IMR-90 (cell line): ENCODE results near the gene CCDC148. TPM values are rescaled to one million over a fixed set of nuclear protein-coding genes. Genes with fewer than 3 reads are reported as not detected.

ENCODE experiments used
- ATAC-seq: fragments of 200-7000 bp; cut with Tn5 transposase; 2 replicates; pipeline ENCODE4 v1.9.1; 2020; ENCODE audit warnings: low read depth, mild to moderate bottlenecking, moderate library complexity
- BruUV-seq: library from RNA; stranded (reverse); fragments of 400-500 nt; replicated peaks from 2 replicates; lab custom pipeline; 2021; lab: Mats Ljungman, UMichigan
- CTCF ChIA-PET: fragments of 300-600 bp; formaldehyde crosslinking; extraction: SDS; loops from one replicate; lab custom pipeline; 2021; ENCODE audit warnings: antibody characterized with exemption; lab: Yijun Ruan, JAX
- POLR2A ChIA-PET: fragments of 300-600 bp; sonication (Branson Sonifier 250); formaldehyde crosslinking; loops from one replicate; lab custom pipeline; 2022; ENCODE audit warnings: antibody characterized with exemption; ENCODE audit not compliant: unreplicated experiment; lab: Charles Lee
- DNase-seq: peaks from one replicate; pipeline ENCODE4 v3.0.0; 2013
- H2AFZ ChIP-seq: replicated peaks from 2 replicates; pipeline ENCODE3; 2013; ENCODE audit warnings: low read length, mild to moderate bottlenecking; ENCODE audit not compliant: poor library complexity
- H2AK5ac ChIP-seq: 2 replicates; pipeline ENCODE4 v1.6.1; 2013; ENCODE audit warnings: low read depth, low read length, inconsistent platforms
- H2AK9ac ChIP-seq: replicated peaks from 2 replicates; pipeline ENCODE3; 2013; ENCODE audit warnings: mild to moderate bottlenecking, low read depth, low read length, moderate library complexity; ENCODE audit not compliant: poor library complexity
- H2BK120ac ChIP-seq: 2 replicates; pipeline ENCODE4 v1.6.1; 2013; ENCODE audit warnings: low read depth, low read length, inconsistent platforms
- H2BK15ac ChIP-seq: 3 replicates; pipeline ENCODE4 v1.6.1; 2013; ENCODE audit warnings: low read depth, low read length, inconsistent platforms
- H2BK20ac ChIP-seq: 2 replicates; pipeline ENCODE4 v1.6.1; 2013; ENCODE audit warnings: low read depth, mild to moderate bottlenecking, inconsistent platforms, low read length, moderate library complexity
- H2BK5ac ChIP-seq: 2 replicates; pipeline ENCODE4 v1.6.1; 2013; ENCODE audit warnings: mild to moderate bottlenecking, low read depth, low read length, inconsistent platforms; ENCODE audit not compliant: poor library complexity, severe bottlenecking
- H3K14ac ChIP-seq: replicated peaks from 2 replicates; pipeline ENCODE4 v1.6.1; 2013; ENCODE audit warnings: low read depth, low read length, inconsistent platforms
- H3K18ac ChIP-seq: 2 replicates; pipeline ENCODE4 v1.6.1; 2013; ENCODE audit warnings: low read depth, low read length, control low read depth
- H3K23ac ChIP-seq: 2 replicates; pipeline ENCODE4 v1.6.1; 2013; ENCODE audit warnings: low read depth, low read length, inconsistent platforms
- H3K27ac ChIP-seq: 2 replicates; pipeline ENCODE4 v1.5.1; 2013; ENCODE audit warnings: mild to moderate bottlenecking, control low read depth, low read length; ENCODE audit not compliant: insufficient read depth
- H3K27me3 ChIP-seq: 2 replicates; pipeline ENCODE4 v1.6.1; 2013; ENCODE audit warnings: low read length; ENCODE audit not compliant: control insufficient read depth, insufficient read depth
- H3K36me3 ChIP-seq: 2 replicates; pipeline ENCODE4 v1.6.1; 2013; ENCODE audit warnings: low read length, mixed read lengths; ENCODE audit not compliant: control insufficient read depth, insufficient read depth
- H3K4ac ChIP-seq: 2 replicates; pipeline ENCODE4 v1.6.1; 2013; ENCODE audit warnings: low read depth, low read length, inconsistent platforms
- H3K4me1 ChIP-seq: 2 replicates; pipeline ENCODE4 v1.6.1; 2013; ENCODE audit warnings: low read length, mixed read lengths; ENCODE audit not compliant: control insufficient read depth, insufficient read depth
- H3K4me2 ChIP-seq: 2 replicates; pipeline ENCODE4 v1.6.1; 2013; ENCODE audit warnings: low read depth, mild to moderate bottlenecking, control low read depth, low read length, moderate library complexity
- H3K4me3 ChIP-seq: 2 replicates; pipeline ENCODE4 v1.5.1; 2013; ENCODE audit warnings: low read depth, mild to moderate bottlenecking, control low read depth, low read length, moderate library complexity; ENCODE audit not compliant: insufficient read depth
- H3K56ac ChIP-seq: 2 replicates; pipeline ENCODE4 v1.6.1; 2013; ENCODE audit warnings: low read length, inconsistent platforms; ENCODE audit not compliant: insufficient read depth; ENCODE audit errors: extremely low read depth
- H3K79me1 ChIP-seq, 2 experiments: 2 replicates each; pipeline ENCODE4 v1.6.1; 2013; ENCODE audit warnings: low read length in 2 of 2, inconsistent platforms in 1 of 2, low read depth in 1 of 2
- H3K9ac ChIP-seq: 2 replicates; pipeline ENCODE4 v1.6.1; 2013; ENCODE audit warnings: low read depth, low read length, control low read depth
- H3K9me1 ChIP-seq: 2 replicates; pipeline ENCODE4 v1.6.1; 2013; ENCODE audit warnings: low read length, inconsistent platforms; ENCODE audit not compliant: insufficient read depth
- H3K9me3 ChIP-seq: 2 replicates; pipeline ENCODE4 v1.6.1; 2013; ENCODE audit warnings: low read length; ENCODE audit not compliant: control insufficient read depth, insufficient read depth
- H4K20me1 ChIP-seq: 2 replicates; pipeline ENCODE4 v1.6.1; 2013; ENCODE audit warnings: low read length, inconsistent platforms; ENCODE audit not compliant: insufficient read depth
- H4K5ac ChIP-seq: 2 replicates; pipeline ENCODE4 v1.6.1; 2013; ENCODE audit warnings: mild to moderate bottlenecking, low read depth, low read length, control low read depth
- H4K8ac ChIP-seq, 2 experiments: 2 replicates each; pipeline ENCODE4 v1.6.1; 2013; ENCODE audit warnings: low read depth in 2 of 2, low read length in 2 of 2, control low read depth in 1 of 2, inconsistent platforms in 1 of 2
- H4K91ac ChIP-seq: 2 replicates; pipeline ENCODE4 v1.6.1; 2013; ENCODE audit warnings: low read depth, low read length, inconsistent platforms; ENCODE audit not compliant: insufficient read depth
- MAZ ChIP-seq: IDR thresholded peaks from 2 replicates; pipeline ENCODE4 v1.6.1; 2012; ENCODE audit warnings: low read depth, mild to moderate bottlenecking, low read length, improper control_type of control experiment, moderate library complexity, borderline replicate concordance
- MXI1 ChIP-seq: IDR thresholded peaks from 2 replicates; pipeline ENCODE4 v1.6.1; 2012; ENCODE audit warnings: low read depth, mild to moderate bottlenecking, low read length, moderate library complexity, borderline replicate concordance
- NFE2L2 ChIP-seq: fragments of 150-350 bp; IDR thresholded peaks from 2 replicates; pipeline ENCODE4 v1.6.1; 2016; ENCODE audit warnings: low read depth, mild to moderate bottlenecking, low read length
- POLR2A ChIP-seq: IDR thresholded peaks from 2 replicates; pipeline ENCODE4 v1.6.1; 2012; ENCODE audit warnings: mild to moderate bottlenecking, low read depth, low read length
- RCOR1 ChIP-seq: IDR thresholded peaks from 2 replicates; pipeline ENCODE4 v1.6.1; 2012; ENCODE audit warnings: mild to moderate bottlenecking, low read length, improper control_type of control experiment; ENCODE audit not compliant: insufficient replicate concordance
- WGBS, 2 experiments: methylation state at CpG; one replicate each; pipeline versions ENCODE4 v1.1.5 to v1.1.7; 2013; ENCODE audit warnings: missing lambda C conversion rate in 2 of 2; ENCODE audit not compliant: insufficient read length in 1 of 2; ENCODE audit errors: extremely low coverage in 2 of 2; 5-methylcytosine and 5-hydroxymethylcytosine counted together
- dilution Hi-C: fragments of 300-500 bp; cut with HindIII; formaldehyde crosslinking; loops from one replicate; pipeline ENCODE4 v1.14.3; 2018; ENCODE audit warnings: low sequenced_read_pairs; ENCODE audit not compliant: unreplicated experiment
- in situ Hi-C: fragments of 300-500 bp; cut with MboI; formaldehyde crosslinking; loops from 3 replicates; pipeline ENCODE4 v1.14.3; 2019; ENCODE audit warnings: low sequenced_read_pairs, inconsistent platforms, mixed read lengths
- intact Hi-C: fragments of 100-400 bp; cut with micrococcal nuclease; formaldehyde crosslinking; loops from 2 replicates; pipeline ENCODE4 v1.10.0; 2022
- polyA plus RNA-seq, 3 experiments: library from polyadenylated mRNA; depleted of rRNA; stranded (reverse); fragments of >200 nt; gene quantifications; 2 replicates each; pipeline ENCODE4 v1.2.3, GENCODE V29; 2012; ENCODE audit warnings: low replicate concordance in 1 of 3
- total RNA-seq: library from RNA; depleted of rRNA; stranded (reverse); fragments of >200 nt; gene quantifications from 2 replicates; pipeline ENCODE4 v1.2.3, GENCODE V29; 2012
- TF ChIP-seq, protein P1 (sequence below): fragments of 150-350 bp; IDR thresholded peaks from 2 replicates; pipeline ENCODE4 v1.6.1; 2017; ENCODE audit warnings: mild to moderate bottlenecking, antibody characterized with exemption, low read length, low read depth

CCDC148 gene
- total and polyA plus RNA-seq, 2 of the 4 experiments (the other 2 are of a cell fraction): 0.18 to 0.31 TPM

- TF ChIP-seq MAZ (peak; percentile 51; the same call in 1 of the 2 replicates), MXI1 (peak; percentile 71; the same call in 1 of the 2 replicates), POLR2A (0 out of 2 replicates have a peak, but pooled peaks have one; percentile 17)
- TF ChIP-seq, protein P1, sequence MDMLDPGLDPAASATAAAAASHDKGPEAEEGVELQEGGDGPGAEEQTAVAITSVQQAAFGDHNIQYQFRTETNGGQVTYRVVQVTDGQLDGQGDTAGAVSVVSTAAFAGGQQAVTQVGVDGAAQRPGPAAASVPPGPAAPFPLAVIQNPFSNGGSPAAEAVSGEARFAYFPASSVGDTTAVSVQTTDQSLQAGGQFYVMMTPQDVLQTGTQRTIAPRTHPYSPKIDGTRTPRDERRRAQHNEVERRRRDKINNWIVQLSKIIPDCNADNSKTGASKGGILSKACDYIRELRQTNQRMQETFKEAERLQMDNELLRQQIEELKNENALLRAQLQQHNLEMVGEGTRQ: no peak; the same call in 1 of the 2 replicates
Measured at GRCh38 chr2:158456309-158457066, at the start of gene CCDC148, which contains the start of gene PKP4 (continued).

- POLR2A ChIA-PET: interaction anchor here (0.7 kb wide), 1 partner anchor 477 kb away, joined by 3 read pairs; no protein-coding TSS in a partner anchor
- peaks cover 20% of the 10 kb centered on the region for H3K4me1 ChIP-seq
- no peak overlapping the region for H3K56ac ChIP-seq
- H2AK5ac ChIP-seq: no peak overlapping the region
- peak overlapping the region in 1 of 2 experiments; percentile 30; a peak in 1 of 4 replicates for H4K8ac ChIP-seq
- DNase-seq (no peak), ATAC-seq (no peak)
- WGBS, 2 experiments: 86% methylated on average over 1 of the region's 4 CpGs; no CpG with 5 or more reads in 1 of the 2 experiments
- H3K9ac ChIP-seq: no peak overlapping the region
- CTCF ChIA-PET: no interaction called here
- no peak overlapping the region for H3K4me2 ChIP-seq
- no peak overlapping the region for H2BK5ac ChIP-seq
- H3K9me3 ChIP-seq: no peaks in the 10 kb centered on the region
- H3K4me3 ChIP-seq: no peak overlapping the region
- no peak overlapping the region for H2BK15ac ChIP-seq
- H4K91ac ChIP-seq: no peak overlapping the region
- H3K18ac ChIP-seq: no peak overlapping the region
- intact Hi-C loops: no loop called here
- no peak overlapping the region for H3K14ac ChIP-seq
- H2AK9ac ChIP-seq: no peak overlapping the region
- H3K9me1 ChIP-seq: peaks cover 10% of the 10 kb centered on the region; the same call in 1 of the 2 replicates
- H3K36me3 ChIP-seq: no peaks in the 10 kb centered on the region
- H4K5ac ChIP-seq: no peak overlapping the region
- H3K23ac ChIP-seq: no peak overlapping the region
- H2BK120ac ChIP-seq: no peak overlapping the region
- H3K79me1 ChIP-seq: peaks cover 27 to 45% of the 10 kb centered on the region in 2 experiments
- H3K27ac ChIP-seq: no peak overlapping the region
- no TSS peak for BruUV-seq
- peak overlapping the region; percentile 58; the same call in 1 of the 2 replicates for H3K4ac ChIP-seq
- TF ChIP-seq RCOR1 (no peak), NFE2L2 (0 out of 2 replicates have a peak, but pooled peaks have one; percentile 6)
- no peak overlapping the region for H2BK20ac ChIP-seq
- in situ Hi-C loops: no loop called here
- dilution Hi-C loops: no loop called here
- no peak overlapping the region for H2AFZ ChIP-seq
- H3K27me3 ChIP-seq: no peaks in the 10 kb centered on the region
- 0 out of 2 replicates have a peak, but pooled peaks cover 4% of the 10 kb centered on the region for H4K20me1 ChIP-seq
Measured at GRCh38 chr2:158505448-158505934, 48.9 kb upstream of the CCDC148 start.
